Gastroesophageal sphincter (tissue), 4 donors: ENCODE data around the gene DNAJC2. TPM values are rescaled to one million over a fixed set of nuclear protein-coding genes. Genes with fewer than 3 reads are reported as not detected.

Experiments
- ATAC-seq: fragments of 150-250 bp; one replicate; pipeline ENCODE4 v1.9.1; 2016; ENCODE audit warnings: mild to moderate bottlenecking, moderate library complexity
- H3K27ac ChIP-seq, 4 donors: fragments of 200-600 bp; sonication (generic) in 3 of 4; 1 replicate in 3 of 4; 2 replicates in 1 of 4; pipeline ENCODE4 v1.5.1; 2016 to 2019
- H3K27me3 ChIP-seq: fragments of 200-600 bp; sonication (generic); one replicate; pipeline ENCODE4 v1.5.1; 2019
- H3K36me3 ChIP-seq, 2 donors: fragments of 200-600 bp; sonication (generic); one replicate each; pipeline ENCODE4 v1.5.1; 2019; ENCODE audit warnings: control low read depth in 1 of 2
- H3K4me1 ChIP-seq, 3 donors: fragments of 200-600 bp; sonication (generic); 1 replicate in 2 of 3; 2 replicates in 1 of 3; pipeline ENCODE4 v1.5.1; 2016 to 2019; ENCODE audit warnings: control low read depth in 2 of 3
- H3K4me3 ChIP-seq, 2 donors: fragments of 200-600 bp; sonication (generic); one replicate each; pipeline ENCODE4 v1.5.1; 2019; ENCODE audit warnings: mild to moderate bottlenecking in 1 of 2, moderate library complexity in 1 of 2
- H3K9me3 ChIP-seq, 3 donors: fragments of 200-600 bp; sonication (generic); one replicate each; pipeline ENCODE4 v1.5.1; 2017 to 2019; ENCODE audit warnings: control low read depth in 2 of 3
- EP300 ChIP-seq: sonication (generic); formaldehyde crosslinking; IDR thresholded peaks from one replicate; pipeline ENCODE4 v1.6.1; 2017; ENCODE audit warnings: antibody characterized with exemption, mild to moderate bottlenecking
- POLR2A ChIP-seq, 2 donors: fragments of 450-650 bp; IDR thresholded peaks; one replicate each; pipeline ENCODE4 v1.6.1; 2017; ENCODE audit warnings: antibody characterized with exemption in 2 of 2, mild to moderate bottlenecking in 2 of 2, moderate library complexity in 1 of 2
- POLR2AphosphoS5 ChIP-seq: sonication (generic); formaldehyde crosslinking; IDR thresholded peaks from one replicate; pipeline ENCODE4 v1.6.1; 2017; ENCODE audit warnings: antibody characterized with exemption
- WGBS, 2 donors: methylation state at CpG; one replicate each; pipeline ENCODE4 v1.1.5; 2018; ENCODE audit warnings: low coverage in 1 of 2; 5-methylcytosine and 5-hydroxymethylcytosine counted together
- total RNA-seq, 4 donors: library from RNA; depleted of rRNA; stranded (reverse); fragments of >200 nt; gene quantifications; one replicate each; pipeline ENCODE4 v1.1.0, GENCODE V29; 2016
- TF ChIP-seq, protein P1 (sequence below), 4 experiments: fragments of 200-600 bp in 2 of 4; fragments of 450-650 bp in 2 of 4; sonication (generic) in 1 of 4; IDR thresholded peaks; one replicate each; pipeline ENCODE4 v1.5.1; 2017 to 2019; ENCODE audit warnings: antibody characterized with exemption in 4 of 4, mild to moderate bottlenecking in 2 of 4, moderate library complexity in 2 of 4

Gene DNAJC2
- total RNA-seq, 4 donors from 2014 or later, result 8.4 to 15.6 (median 12.7) TPM

GRCh38 chr7:103325744-103326143, 18.8 kb downstream of the DNAJC2 start:
- no peak for TF ChIP-seq POLR2A (IDR thresholded peaks at IDR 0.05)
- TF ChIP-seq, protein P1, sequence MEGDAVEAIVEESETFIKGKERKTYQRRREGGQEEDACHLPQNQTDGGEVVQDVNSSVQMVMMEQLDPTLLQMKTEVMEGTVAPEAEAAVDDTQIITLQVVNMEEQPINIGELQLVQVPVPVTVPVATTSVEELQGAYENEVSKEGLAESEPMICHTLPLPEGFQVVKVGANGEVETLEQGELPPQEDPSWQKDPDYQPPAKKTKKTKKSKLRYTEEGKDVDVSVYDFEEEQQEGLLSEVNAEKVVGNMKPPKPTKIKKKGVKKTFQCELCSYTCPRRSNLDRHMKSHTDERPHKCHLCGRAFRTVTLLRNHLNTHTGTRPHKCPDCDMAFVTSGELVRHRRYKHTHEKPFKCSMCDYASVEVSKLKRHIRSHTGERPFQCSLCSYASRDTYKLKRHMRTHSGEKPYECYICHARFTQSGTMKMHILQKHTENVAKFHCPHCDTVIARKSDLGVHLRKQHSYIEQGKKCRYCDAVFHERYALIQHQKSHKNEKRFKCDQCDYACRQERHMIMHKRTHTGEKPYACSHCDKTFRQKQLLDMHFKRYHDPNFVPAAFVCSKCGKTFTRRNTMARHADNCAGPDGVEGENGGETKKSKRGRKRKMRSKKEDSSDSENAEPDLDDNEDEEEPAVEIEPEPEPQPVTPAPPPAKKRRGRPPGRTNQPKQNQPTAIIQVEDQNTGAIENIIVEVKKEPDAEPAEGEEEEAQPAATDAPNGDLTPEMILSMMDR (IDR thresholded peaks at IDR 0.05), result no peak
- H3K4me3 ChIP-seq, result no peak overlapping the region
- H3K27ac ChIP-seq, result no peak overlapping the region
- H3K27me3 ChIP-seq, result no peaks in the 10 kb centered on the region
- H3K36me3 ChIP-seq, result peaks cover 0 to 86% of the 10 kb centered on the region in 2 donors
- no peak for ATAC-seq
- 90% methylated on average over 5 to 8 of the region's 8 CpGs for WGBS, 2 donors
- H3K4me1 ChIP-seq, result no peaks in the 10 kb centered on the region
- H3K9me3 ChIP-seq, result no peaks in the 10 kb centered on the region

- TF ChIP-seq POLR2A (IDR thresholded peaks at IDR 0.05) (no peak), POLR2AphosphoS5 (no peak), EP300 (no peak)
- TF ChIP-seq, protein P1 (IDR thresholded peaks at IDR 0.05), result no peak
- Histone ChIP-seq H3K27me3 (no peaks in the 10 kb centered on the region), H3K4me1 (no peaks in the 10 kb centered on the region), H3K4me3 (no peak overlapping the region), H3K36me3 (peaks cover 2 to 100% of the 10 kb centered on the region in 2 donors), H3K27ac (no peak overlapping the region), H3K9me3 (no peaks in the 10 kb centered on the region)
- ATAC-seq, result no peak
These were observed 27.6 kb downstream of the DNAJC2 start for GRCh38 chr7:103317009-103317408.

DNA sequence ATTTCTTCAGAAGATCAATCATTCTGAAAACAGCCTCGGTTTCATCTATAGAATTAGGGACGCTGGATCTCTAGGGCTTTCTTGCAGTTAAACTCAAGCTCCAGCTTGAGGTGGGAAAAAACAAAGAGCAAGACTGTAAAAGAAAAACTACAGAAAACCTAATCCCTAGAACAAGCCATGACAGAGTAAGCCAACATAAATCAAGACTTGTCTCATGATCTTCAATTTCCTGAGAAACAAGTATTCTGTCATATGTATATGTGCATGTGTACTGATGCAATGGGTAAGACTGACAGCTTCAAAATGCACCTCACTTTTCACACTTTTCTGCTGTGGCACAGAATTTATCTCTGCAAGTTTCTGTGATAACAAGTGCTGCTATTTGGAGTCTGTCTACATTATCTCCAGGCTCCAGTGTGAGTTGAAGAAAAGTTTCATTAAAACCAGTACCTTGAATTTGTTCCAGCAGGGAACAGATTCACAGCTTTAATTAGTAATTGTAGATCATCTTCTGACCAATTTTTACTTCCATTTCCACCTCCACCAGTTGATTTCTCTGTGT, 28.1 kb downstream of the DNAJC2 start:
- H3K9me3 ChIP-seq, result no peaks in the 10 kb centered on the region
- no peaks in the 10 kb centered on the region for H3K4me1 ChIP-seq
- ATAC-seq, result no peak
- no peaks in the 10 kb centered on the region for H3K27me3 ChIP-seq
- WGBS, 2 donors, result 84 to 90% methylated on average over 2 of the region's 2 CpGs
- no peak overlapping the region for H3K27ac ChIP-seq
- H3K36me3 ChIP-seq, result peaks cover 8 to 100% of the 10 kb centered on the region in 2 donors
- TF ChIP-seq POLR2A (IDR thresholded peaks at IDR 0.05), result no peak
- TF ChIP-seq, protein P1 (IDR thresholded peaks at IDR 0.05), result no peak
- no peak for TF ChIP-seq POLR2AphosphoS5
- TF ChIP-seq EP300, result no peak
- no peak overlapping the region for H3K4me3 ChIP-seq

GRCh38 chr7:103314852-103315251, 29.7 kb downstream of the DNAJC2 start:
- 67 to 69% methylated on average over 2 of the region's 2 CpGs for WGBS, 2 donors

More at GRCh38 chr7:103314852-103315251, 29.7 kb downstream of the DNAJC2 start:
- H3K36me3 ChIP-seq, result peaks cover 8 to 100% of the 10 kb centered on the region in 2 donors
- H3K9me3 ChIP-seq, result no peaks in the 10 kb centered on the region
- no peak overlapping the region for H3K27ac ChIP-seq
- TF ChIP-seq POLR2AphosphoS5 (no peak), EP300 (no peak), POLR2A (IDR thresholded peaks at IDR 0.05) (no peak)
- TF ChIP-seq, protein P1 (IDR thresholded peaks at IDR 0.05), result no peak
- no peak overlapping the region for H3K4me3 ChIP-seq
- no peak for ATAC-seq
- no peaks in the 10 kb centered on the region for H3K4me1 ChIP-seq
- no peaks in the 10 kb centered on the region for H3K27me3 ChIP-seq
